Thyroid gland (tissue), 4 donors: ENCODE measurements around the gene ZYG11B. TPM values are rescaled to one million over a fixed set of nuclear protein-coding genes. Genes with fewer than 3 reads are reported as not detected.
"Not testable (repeated sequence)": the region's sequence is repeated elsewhere in the genome, so short reads cannot be mapped to it uniquely, and the experiment has no call there.

ENCODE experiments used
- DNase-seq, 2 donors: peaks; one replicate each; pipeline ENCODE4 v3.0.0-alpha.2; 2019
- H3K27ac ChIP-seq, 3 donors: fragments of 200-600 bp; sonication (generic); 1 replicate in 2 of 3; 2 replicates in 1 of 3; pipeline ENCODE4 v1.5.1; 2016 to 2019; ENCODE audit warnings: mild to moderate bottlenecking in 1 of 3, moderate library complexity in 1 of 3
- H3K27me3 ChIP-seq: fragments of 200-600 bp; sonication (generic); one replicate; pipeline ENCODE4 v1.5.1; 2019
- H3K36me3 ChIP-seq, 2 donors: fragments of 200-600 bp; sonication (generic); one replicate each; pipeline ENCODE4 v1.5.1; 2016 to 2019
- H3K4me1 ChIP-seq, 2 donors: fragments of 200-600 bp; sonication (generic); one replicate each; pipeline ENCODE4 v1.5.1; 2017 to 2019
- H3K4me3 ChIP-seq, 3 donors: fragments of 200-600 bp; sonication (generic); replicated peaks in 1 of 3; 1 replicate in 2 of 3; 2 replicates in 1 of 3; pipeline ENCODE4 v1.5.1; 2016; ENCODE audit warnings: mild to moderate bottlenecking in 1 of 3
- H3K9me3 ChIP-seq: fragments of 200-600 bp; sonication (generic); one replicate; pipeline ENCODE4 v1.5.1; 2017
- CTCF ChIP-seq, 6 experiments: fragments of 200-600 bp in 3 of 6; fragments of 450-650 bp in 3 of 6; sonication (generic) in 3 of 6; IDR thresholded peaks; one replicate each; pipeline ENCODE4 v1.5.1; 2016 to 2019; ENCODE audit warnings: antibody characterized with exemption in 6 of 6, mild to moderate bottlenecking in 2 of 6, inconsistent platforms in 1 of 6, moderate library complexity in 1 of 6
- POLR2A ChIP-seq, 2 donors: fragments of 450-650 bp; IDR thresholded peaks; one replicate each; pipeline ENCODE4 v1.6.1; 2017; ENCODE audit warnings: antibody characterized with exemption in 2 of 2, mild to moderate bottlenecking in 2 of 2, moderate library complexity in 1 of 2
- WGBS, 2 donors: methylation state at CpG; one replicate each; pipeline ENCODE4 v1.1.5; 2017; 5-methylcytosine and 5-hydroxymethylcytosine counted together
- intact Hi-C: fragments of 100-400 bp; cut with DNase I; formaldehyde crosslinking; loops from one replicate; pipeline ENCODE4 v1.15.1; 2023
- total RNA-seq, 4 donors: library from RNA; depleted of rRNA; stranded (reverse); fragments of >200 nt; gene quantifications; one replicate each; pipeline ENCODE4 v1.2.3, GENCODE V29; 2016

ZYG11B gene
- total RNA-seq, 4 donors from 2014 or later = 64.8 to 88.2 (median 82.2) TPM

GRCh38 chr1:52834798-52835197 is 108.5 kb downstream of the ZYG11B start:
- 72 to 77% methylated on average over 3 of the region's 3 CpGs for WGBS, 2 donors
- DNase-seq = peak; percentile 31 to 37
- Histone ChIP-seq H3K4me3 (no peak overlapping the region), H3K36me3 (no peaks in the 10 kb centered on the region), H3K4me1 (no peaks in the 10 kb centered on the region), H3K9me3 (no peaks in the 10 kb centered on the region), H3K27me3 (no peaks in the 10 kb centered on the region), H3K27ac (no peak overlapping the region)
- intact Hi-C loops = no loop called here
- TF ChIP-seq POLR2A (IDR thresholded peaks at IDR 0.05) (no peak), CTCF (IDR thresholded peaks at IDR 0.05) (peak in 3 of 6 experiments; percentile 17 to 39 (median 31))

GRCh38 chr1:52836035-52836434 is 109.8 kb downstream of the ZYG11B start:
- TF ChIP-seq CTCF (IDR thresholded peaks at IDR 0.05) = no peak
- TF ChIP-seq POLR2A (IDR thresholded peaks at IDR 0.05) = no peak
- no peak overlapping the region for H3K27ac ChIP-seq
- H3K9me3 ChIP-seq = no peaks in the 10 kb centered on the region
- 66 to 70% methylated on average over 3 of the region's 3 CpGs for WGBS, 2 donors
- DNase-seq = no peak
- no peak overlapping the region for H3K4me3 ChIP-seq
- no peaks in the 10 kb centered on the region for H3K4me1 ChIP-seq
- no peaks in the 10 kb centered on the region for H3K36me3 ChIP-seq
- intact Hi-C loops = no loop called here
- H3K27me3 ChIP-seq = no peaks in the 10 kb centered on the region

GRCh38 chr1:52839175-52839574 is 112.9 kb downstream of the ZYG11B start:
- H3K9me3 ChIP-seq, H3K36me3 ChIP-seq, DNase-seq, H3K4me1 ChIP-seq, H3K27ac ChIP-seq, H3K27me3 ChIP-seq, intact Hi-C loops, H3K4me3 ChIP-seq: not testable (repeated sequence)
- 92 to 98% methylated on average over 10 of the region's 10 CpGs for WGBS, 2 donors

- Histone ChIP-seq H3K4me3 (peak within 1 kb of the TSS; percentile 21 to 57 (median 52)), H3K9me3 (no peaks in the 10 kb centered on the region), H3K36me3 (no peaks in the 10 kb centered on the region), H3K27me3 (no peaks in the 10 kb centered on the region), H3K27ac (peak within 1 kb of the TSS; percentile 41 to 84 (median 76)), H3K4me1 (peaks cover 0 to 6% of the 10 kb centered on the region in 2 donors)
- peak; percentile 81 to 82 for DNase-seq
- TF ChIP-seq CTCF (IDR thresholded peaks at IDR 0.05) (peak in 4 of 6 experiments; percentile 31 to 62 (median 52)), POLR2A (IDR thresholded peaks at IDR 0.05) (peak in 1 of 2 donors; percentile 64)
- intact Hi-C loops = no loop called here
- WGBS, 2 donors = 4% methylated on average over 11 of the region's 88 CpGs; no CpG with 5 or more reads in 1 of the 2 donors
Observed at GRCh38 chr1:52842643-52843310, 116.5 kb downstream of the ZYG11B start, which contains the start of gene ZYG11A. Gene ZYG11A (plus strand): TSS chr1:52842760. CDS start chr1:52842884, 124 bp downstream.

GRCh38 chr1:52845119-52845518 is 118.9 kb downstream of the ZYG11B start:
- intact Hi-C loops = loop anchor here (5.0 kb wide), 1 partner anchor 67 kb away; no protein-coding TSS in a partner anchor
- H3K36me3 ChIP-seq = not testable (repeated sequence)

GRCh38 chr1:52848423-52848822 is 122.2 kb downstream of the ZYG11B start:
- WGBS, 2 donors = 88 to 92% methylated on average over 5 of the region's 5 CpGs
- Histone ChIP-seq H3K27ac (no peak overlapping the region), H3K36me3 (no peaks in the 10 kb centered on the region), H3K4me1 (peaks cover 0 to under 1% of the 10 kb centered on the region in 2 donors), H3K9me3 (no peaks in the 10 kb centered on the region), H3K27me3 (no peaks in the 10 kb centered on the region), H3K4me3 (no peak overlapping the region)
- TF ChIP-seq CTCF (IDR thresholded peaks at IDR 0.05) (no peak), POLR2A (IDR thresholded peaks at IDR 0.05) (no peak)
- no peak for DNase-seq
- intact Hi-C loops = loop anchor here (5.0 kb wide), 1 partner anchor 64 kb away; no protein-coding TSS in a partner anchor

More at GRCh38 chr1:52845119-52845518, 118.9 kb downstream of the ZYG11B start:
- H3K27ac ChIP-seq, H3K27me3 ChIP-seq, DNase-seq, H3K4me3 ChIP-seq, H3K4me1 ChIP-seq, H3K9me3 ChIP-seq: not testable (repeated sequence)
- WGBS, 2 donors = 92 to 96% methylated on average over 6 of the region's 6 CpGs
